HCEC 1CT (cell line): Measurements from ENCODE around the gene DLG2.

Source experiments
- DNase-seq: peaks from one replicate; pipeline ENCODE4 v3.0.0-alpha.2; 2017

The DLG2 gene

DNA sequence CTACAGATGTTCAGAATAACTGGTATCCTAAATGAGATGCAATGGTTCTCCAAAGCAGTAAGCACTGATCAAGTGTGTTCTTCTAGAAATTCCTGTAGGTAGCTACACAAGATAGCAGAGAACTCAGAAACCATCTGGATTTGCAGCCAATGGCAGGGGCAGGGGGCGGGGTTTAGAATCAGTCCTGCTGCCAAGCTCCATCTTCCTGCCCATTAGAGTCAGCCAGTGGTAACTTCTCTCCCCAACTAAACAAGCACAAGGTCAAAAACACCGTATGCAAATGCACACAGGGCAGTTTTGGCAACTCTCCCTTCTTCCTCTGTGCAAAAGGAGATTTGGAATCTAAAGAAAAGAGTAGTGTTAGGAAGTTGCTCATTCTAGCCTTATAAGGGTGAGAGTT is 2103.5 kb downstream of the DLG2 start:
- no peak for DNase-seq

DNA sequence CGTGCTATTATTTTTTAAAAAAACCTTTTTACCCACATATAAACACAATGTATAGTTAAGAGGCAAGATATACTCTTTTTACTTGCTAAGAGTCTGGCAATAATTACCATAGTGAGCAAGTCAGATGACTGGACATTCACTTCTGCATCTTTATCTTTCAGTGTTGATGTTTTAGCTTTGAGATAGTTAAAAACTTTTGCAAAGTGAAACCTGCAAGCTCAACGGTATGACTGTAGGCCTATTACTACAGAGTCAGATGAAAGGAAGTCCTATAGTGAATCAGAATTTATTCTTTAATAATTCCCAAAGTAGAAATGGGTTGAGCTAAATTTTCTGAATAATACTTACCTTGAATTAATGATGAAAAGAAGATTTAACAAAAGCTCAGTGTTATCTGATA is 2104.2 kb downstream of the DLG2 start:
- no peak for DNase-seq

DNA sequence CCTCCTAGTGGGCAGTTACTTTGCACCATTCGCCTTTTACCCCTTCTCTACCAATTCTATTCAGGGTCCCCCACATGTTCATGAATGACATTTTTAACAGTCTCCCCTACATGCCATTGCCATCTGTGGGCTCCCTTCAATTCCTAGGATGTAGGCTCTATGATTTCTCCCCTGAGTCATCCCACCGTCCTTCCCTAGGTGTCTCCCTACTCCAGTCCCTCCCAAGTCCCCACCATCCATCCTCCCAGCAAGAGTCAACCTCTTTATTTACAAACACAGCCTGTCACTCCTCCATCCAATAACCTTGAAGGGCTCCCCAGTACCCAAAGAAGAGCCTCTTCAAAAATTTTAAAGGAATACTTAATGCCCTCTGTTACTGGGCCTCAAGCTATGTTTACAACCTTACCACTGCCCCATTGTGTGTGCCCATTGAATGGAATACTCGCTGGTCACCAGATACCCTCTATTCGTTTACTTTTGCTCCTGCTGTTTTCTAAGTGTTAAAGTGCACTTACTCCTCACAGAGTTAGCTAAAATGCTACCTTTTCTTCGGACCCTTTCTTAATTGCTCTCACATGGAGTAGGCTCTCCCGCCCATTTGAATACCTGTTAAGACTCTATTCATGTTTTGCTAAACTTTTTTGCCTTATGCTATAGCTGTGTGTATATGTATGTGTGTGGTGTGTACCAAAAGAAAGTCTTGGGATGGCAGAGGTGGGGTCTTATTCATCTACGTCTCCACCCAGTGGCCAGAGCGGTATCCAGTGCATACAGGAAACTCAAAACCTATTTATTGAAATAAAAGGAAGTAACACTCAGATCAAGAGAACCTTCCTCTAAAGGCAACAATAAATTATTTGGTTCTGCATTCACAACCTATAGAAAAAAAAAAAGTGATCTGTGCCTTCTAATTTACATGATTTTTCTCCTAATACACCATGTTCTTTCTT is 2105.2 kb downstream of the DLG2 start:
- peak; percentile 27 for DNase-seq

DNA sequence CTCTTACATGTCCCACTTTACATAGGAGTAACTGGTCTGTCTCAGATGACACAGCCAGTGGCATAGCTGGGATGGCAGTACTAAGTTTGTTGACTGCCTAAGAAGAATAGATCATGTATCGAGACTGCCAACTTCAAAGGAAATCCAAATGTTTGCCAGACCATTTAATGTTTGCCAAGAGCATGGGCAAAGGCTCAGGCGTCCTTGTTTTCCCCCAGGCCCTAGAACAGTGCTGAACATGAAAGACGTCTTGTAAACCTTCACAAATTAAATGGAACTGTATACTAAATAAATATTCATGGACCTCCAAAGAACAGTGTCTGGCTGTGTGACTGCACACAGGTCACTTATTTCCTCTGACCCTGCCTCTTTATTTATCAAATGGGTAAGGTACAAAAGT is 2106.3 kb downstream of the DLG2 start:
- no peak for DNase-seq

DNA sequence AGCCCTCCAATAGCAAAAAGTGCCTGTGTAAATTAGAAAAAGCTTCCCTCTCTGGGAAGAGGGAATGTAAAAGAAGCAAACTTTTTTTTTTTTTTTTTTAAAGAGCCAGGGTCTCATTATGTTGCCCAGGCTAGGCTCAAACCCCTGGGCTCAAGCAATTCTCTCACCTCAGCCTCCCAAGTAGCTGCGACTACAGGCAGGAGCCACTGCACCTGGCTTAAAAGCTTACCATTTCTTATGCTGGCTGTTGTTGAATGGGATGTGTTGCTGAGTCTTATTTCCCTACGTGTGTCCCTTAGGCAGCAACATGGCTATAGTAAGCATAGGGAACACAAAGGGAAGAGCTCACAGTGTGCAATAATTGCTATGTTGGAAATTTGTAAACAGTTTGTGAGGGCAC is 2115.5 kb downstream of the DLG2 start:
- no peak for DNase-seq

GRCh38 chr11:83510530-83511460 is 2116.3 kb downstream of the DLG2 start:
- DNase-seq, result no peak

DNA sequence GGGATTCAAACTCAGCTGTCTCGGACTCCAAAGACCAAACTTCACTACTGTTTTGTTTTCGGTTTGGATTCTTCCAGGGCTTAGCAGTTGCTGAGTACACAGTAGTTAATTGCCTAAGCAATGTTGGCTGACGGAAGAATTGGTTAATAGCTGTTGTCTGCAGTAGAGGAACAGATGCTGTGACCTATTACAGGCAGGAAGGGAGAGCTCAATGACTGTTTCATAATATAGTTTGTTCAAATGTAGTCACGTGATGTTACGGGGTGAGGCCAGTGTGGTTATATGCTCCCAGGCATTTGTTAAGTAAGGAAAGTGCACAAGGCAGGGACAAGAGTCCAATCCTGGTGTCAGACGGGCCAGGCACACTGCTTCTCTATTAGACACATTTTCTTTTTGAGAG is 2118.3 kb downstream of the DLG2 start:
- peak; percentile 20 for DNase-seq

- no peak for DNase-seq
Measured at GRCh38 chr11:83502041-83502440, 2125.1 kb downstream of the DLG2 start.

DNA sequence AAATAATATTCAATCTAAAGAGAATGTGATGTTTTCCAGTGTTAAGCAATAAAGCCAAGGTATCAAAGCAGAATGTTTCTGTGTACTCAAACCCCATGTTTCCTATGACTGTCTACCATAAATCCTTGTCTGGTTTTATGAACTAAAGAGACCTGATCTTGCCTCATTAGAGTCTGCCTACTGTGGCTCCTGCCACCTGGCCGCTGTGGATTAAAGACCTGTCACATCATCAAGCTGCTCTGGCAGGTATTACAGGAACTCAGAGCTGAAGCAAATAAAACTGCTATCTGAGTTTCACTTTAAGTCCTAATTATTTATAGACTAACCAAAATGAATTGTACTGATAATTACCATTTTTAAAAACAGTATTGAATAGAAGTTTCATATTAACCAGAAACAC is 2133.2 kb downstream of the DLG2 start:
- no peak for DNase-seq

DNA sequence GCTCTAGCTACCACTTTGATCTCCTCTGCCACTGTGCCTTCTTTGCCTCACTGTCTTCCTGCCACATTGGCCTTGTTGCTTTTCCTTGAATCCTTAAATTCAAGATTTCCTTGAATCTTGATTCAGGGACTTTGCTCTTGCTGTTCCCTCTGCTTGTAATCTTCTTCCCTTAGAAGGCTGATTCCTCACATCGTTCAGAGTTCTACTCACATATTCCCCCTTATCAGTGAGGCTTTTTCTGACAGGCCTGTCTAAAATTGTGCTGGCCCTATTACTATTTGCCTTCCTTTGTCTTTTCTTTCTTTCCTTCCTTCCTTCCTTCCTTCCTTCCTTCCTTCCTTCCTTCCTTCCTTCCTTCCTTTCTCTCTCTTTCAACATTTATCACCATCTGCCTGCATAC is 2134.1 kb downstream of the DLG2 start:
- no peak for DNase-seq

- DNase-seq, result no peak
Measured at GRCh38 chr11:83483808-83484207, 2143.3 kb downstream of the DLG2 start.

DNA sequence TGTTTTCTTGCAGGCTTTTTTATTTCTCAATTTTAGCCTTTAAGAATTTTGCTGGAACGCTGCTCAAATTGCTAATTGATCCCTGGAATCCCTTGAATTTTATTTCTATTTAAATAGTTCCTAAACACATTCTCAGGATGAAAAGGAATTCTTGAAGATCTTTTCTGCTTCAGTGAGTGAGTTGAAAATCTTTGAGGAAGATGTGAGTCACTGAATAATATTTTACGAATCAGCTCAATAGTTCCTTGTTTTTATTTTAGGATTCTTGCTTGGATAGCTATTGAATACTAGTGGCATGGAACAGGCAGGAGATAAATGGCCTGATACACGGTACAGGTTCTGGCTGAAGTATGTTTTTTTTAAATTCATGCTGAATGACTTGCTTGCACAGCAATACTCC is 2146.3 kb downstream of the DLG2 start:
- DNase-seq, result no peak

DNA sequence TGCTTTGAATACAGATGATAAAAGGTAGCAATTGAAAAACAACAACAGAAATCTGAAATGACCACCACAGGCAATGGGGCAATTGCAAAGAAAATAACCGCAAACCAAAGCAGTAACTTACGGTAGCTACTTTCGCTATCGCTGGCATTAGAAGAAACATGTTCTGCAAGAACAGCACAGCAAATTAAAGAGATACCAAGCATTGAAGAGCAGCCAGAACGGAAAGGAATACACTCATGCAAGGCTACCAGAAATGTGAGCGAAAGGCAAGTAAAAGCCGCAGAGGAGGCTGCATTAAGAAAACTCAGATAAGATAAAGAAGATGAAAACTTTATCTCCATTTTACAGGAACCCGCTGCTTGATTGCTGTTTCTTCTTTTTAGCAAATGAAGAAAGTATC is 2146.9 kb downstream of the DLG2 start:
- DNase-seq, result no peak

- no peak for DNase-seq
Measured at GRCh38 chr11:83477772-83478171, 2149.4 kb downstream of the DLG2 start.

DNA sequence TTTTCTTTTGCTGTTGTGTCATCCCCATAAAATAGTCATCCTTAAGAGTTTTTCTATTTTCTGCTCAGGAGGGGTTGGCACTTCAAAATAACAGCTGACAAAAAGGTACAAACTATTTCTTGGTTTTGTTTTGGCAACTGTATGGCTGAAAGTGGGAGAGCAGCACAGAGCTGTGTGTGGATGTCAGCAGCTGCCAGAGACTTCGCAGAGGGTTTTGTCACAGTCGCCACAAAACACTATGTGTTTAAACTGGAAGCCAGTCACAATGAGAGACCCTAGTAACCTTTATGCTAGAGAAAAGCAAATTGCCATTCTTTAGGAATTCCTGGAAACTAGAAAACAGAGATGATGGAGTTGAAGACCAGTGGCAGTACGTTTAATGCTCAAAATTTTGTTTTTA is 2151.4 kb downstream of the DLG2 start:
- DNase-seq, result no peak

- no peak for DNase-seq
Measured at GRCh38 chr11:83473743-83474142, 2153.4 kb downstream of the DLG2 start.

DNA sequence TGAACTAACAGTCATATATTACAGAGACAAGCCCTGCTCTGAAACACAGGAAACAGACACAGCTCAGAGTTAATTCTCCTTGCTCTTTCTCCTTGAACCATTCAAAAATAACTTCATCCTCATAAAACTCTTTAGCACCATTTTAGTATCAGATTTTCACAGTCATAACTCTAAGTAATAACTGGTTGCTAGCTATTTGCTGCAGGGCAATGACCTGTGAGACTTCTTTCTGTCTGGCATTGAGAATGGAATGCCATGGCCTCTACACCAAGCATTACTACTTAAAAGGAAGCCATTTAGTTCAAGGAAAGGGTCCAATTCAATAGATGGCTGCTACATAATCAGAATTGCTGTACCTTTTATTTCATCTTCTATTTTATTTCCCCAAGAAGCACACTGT is 2154.3 kb downstream of the DLG2 start:
- DNase-seq, result no peak

DNA sequence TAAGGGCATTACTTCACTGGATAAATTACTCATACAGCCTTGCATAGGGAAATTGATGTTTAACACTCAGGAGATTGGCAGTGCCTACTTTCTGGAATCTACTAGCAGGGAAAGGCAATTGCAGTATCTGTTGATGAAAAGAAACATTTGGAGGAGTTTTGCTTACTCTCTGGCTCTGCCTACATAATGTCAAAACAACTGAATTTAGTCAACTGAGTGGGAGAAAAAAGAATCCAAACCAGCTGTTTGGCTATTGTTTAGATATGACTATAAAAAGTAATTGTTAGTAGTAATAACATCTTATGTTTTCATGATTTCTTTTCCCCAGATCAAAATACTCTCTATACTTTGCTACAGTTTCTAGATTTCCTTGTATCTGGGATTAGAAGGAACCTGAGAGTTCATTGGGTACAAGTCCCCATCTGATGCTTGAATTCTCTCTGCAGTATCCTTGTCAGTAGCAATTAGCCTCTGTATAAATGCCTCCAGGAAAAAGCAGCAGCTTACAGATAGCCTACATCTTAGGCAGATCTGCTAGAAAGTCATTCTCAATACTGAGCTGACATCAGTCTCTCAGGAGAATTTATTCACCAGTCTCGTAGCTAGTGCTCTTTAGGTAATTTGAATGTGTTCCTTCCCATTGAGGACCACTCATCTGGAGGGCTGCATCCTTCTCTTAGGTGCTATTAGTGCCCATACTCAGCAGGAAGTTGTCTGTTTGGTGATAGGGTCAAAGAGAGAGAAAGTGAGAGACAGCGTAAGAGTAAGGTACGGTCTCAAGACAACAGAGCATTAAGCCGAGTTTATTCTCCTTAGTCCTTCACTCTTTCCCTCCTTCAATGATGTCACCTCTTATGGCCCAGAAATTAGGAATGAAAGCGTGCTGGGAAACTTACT is 2155.1 kb downstream of the DLG2 start:
- DNase-seq, result no peak

DNA sequence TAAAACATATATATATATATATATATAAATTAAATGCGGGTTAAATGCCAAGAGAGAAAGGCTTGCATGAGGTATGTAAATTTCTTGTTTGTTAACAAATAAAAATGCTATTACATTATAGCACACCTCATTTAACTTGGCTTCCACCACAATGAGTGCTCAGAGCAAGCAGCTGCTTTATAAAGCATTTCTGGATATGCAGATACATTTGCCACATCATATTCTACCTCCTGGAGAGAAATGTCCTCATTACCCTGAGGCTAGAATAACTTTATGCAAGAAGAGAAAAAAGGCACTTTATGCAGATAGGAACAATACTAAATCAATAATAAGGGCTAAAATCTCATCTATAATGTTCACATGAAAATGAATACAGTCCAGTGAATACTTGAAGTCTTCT is 2159.3 kb downstream of the DLG2 start:
- DNase-seq, result no peak

DNA sequence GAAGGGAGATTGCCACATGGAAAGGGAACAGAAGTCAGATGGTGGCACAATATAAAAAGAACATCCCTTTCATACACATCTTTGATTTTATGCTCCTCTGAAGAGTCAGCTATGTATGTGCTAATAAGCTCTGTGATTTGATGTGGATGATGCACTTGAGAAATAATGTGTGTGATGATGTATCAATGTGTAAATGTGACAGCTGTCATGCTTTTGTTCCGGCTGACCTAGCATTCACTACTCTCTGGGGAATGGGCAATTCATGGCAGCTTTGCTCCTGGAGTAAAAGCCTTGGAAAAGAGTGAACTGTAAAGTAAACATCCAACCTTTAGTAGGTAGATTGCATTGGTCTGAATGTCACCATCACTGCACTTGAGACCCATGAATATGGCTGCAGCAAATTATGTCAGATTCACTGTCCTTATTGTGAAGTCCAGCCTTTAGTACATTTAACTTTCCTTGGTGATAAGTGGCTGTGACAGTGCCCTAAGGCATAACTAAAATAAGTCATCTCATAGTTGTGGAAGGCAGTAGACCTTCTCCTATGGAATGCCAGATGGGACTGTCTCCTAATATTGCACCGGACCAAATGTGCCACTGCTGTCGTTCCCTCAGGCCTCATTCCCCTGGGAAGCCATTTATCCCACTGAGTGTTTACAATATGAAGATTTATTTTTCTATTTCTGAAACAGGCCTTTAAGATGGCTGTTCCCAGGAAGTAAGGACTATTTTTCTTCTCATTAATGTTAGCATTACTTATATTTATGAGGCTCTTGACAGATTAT is 2162.8 kb downstream of the DLG2 start:
- DNase-seq, result no peak

GRCh38 chr11:83459798-83460197 is 2167.3 kb downstream of the DLG2 start:
- no peak for DNase-seq

GRCh38 chr11:83456566-83456965 is 2170.6 kb downstream of the DLG2 start:
- DNase-seq, result no peak
